IMR-90 (cell line): ENCODE results near the gene NUDT15.

Experiments
- MAFK ChIP-seq: IDR thresholded peaks from 2 replicates; pipeline ENCODE4 v1.6.1; 2012; ENCODE audit warnings: low read depth, low read length, improper control_type of control experiment
- POLR2A ChIP-seq: IDR thresholded peaks from 2 replicates; pipeline ENCODE4 v1.6.1; 2012; ENCODE audit warnings: mild to moderate bottlenecking, low read depth, low read length

DNA sequence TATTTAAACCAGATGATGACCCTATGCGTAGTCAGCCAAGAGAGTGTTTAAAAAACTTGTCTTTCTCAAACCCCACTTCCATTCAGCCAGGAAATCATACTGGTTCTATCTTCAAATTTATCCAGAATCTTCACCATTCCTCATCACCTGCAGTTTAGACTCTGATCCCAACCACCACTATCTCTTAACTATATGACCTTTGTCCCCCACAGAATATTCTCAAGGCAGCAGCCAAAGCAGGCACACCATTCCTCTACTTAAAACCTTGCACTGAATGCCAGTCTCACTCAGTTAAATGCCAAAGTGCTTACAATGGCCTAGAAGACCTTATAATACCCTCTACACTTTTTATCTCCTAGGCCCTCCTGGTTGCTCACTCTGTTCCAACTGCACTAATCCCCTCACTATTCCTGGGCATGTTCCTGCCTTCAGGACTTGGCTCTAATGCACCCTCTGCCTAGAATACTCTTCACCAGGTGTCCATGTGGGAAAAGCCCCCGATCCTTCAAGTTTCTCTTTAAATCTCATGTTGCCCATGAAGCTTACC lies 46.5 kb upstream of the NUDT15 start:
- TF ChIP-seq POLR2A, result no peak
- TF ChIP-seq MAFK, result no peak
